ENCODE results near the gene ZFPL1. TPM values are rescaled to one million over a fixed set of nuclear protein-coding genes. Genes with fewer than 3 reads are reported as not detected.

Gene ZFPL1
- total RNA-seq, 1 experiment from 2014 or later: 42.6 TPM

DNA sequence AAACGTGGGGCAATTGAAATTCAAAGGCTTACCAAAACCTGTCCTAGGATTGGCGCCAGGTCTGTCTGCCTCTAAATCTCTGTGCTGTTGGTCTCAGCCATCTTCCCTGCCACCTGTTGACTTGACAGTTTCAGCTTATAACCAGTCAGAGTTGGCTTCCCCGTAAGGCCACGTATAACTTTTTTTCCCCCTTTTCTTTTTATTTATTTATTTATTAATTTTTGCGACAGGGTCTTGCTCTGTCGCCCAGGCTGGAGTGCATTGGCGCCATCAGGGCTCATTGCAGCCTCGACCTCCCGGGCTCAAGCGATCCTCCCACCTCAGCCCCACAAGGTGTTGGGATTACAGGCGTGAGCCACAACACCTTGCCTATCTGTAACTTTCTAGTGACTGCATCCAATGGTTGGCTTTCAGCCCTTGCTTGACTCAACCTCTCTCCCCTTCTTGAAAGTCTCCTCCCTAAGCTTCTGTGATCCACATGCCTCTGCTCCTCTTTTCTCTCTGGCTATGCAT lies 51.7 kb downstream of the ZFPL1 start:
- in situ Hi-C loops (cut with HindIII; ENCODE audit: low sequenced_read_pairs): no loop called here
- no peak for DNase-seq (ENCODE audit: low spot score)

DNA sequence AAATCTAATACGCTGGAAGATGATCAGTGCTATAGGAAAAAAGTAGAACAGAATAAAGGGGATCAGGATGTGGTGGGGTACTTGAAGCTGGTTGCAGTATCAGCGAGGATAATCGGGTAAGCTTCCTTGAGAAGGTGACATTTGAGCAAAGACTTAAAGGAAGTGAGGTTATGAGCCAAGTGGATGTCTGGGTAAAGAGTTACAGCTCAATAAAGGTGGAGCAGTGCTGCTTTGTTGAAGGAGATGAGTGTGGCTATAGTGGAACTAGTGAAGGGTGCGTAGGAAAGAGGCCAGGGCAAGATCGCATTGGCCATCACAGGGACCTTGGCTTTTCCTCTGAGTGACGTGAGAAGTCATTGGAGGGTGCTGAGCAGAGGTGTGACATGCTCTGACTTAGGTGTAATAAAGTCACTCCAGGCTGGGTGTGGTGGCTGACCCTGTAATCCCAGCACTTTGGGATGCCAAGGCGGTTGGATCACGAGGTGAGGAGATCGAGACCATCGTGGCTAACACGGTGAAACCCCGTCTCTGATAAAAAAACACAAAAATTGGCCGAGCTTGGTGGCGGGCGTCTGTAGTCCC lies 52.6 kb downstream of the ZFPL1 start:
- DNase-seq (ENCODE audit: low spot score): no peak
- in situ Hi-C loops (cut with HindIII; ENCODE audit: low sequenced_read_pairs): no loop called here

Other genes starting within 250 kb of the ZFPL1 start
- gene CDC42BPG, start 239.6 kb upstream of the ZFPL1 start, total RNA-seq (2014; rRNA removed; shearing (Covaris generic)): 1.6 and 2.3 TPM in 2 replicates
- gene EHD1, start 205.6 kb upstream of the ZFPL1 start, total RNA-seq (2014; rRNA removed; shearing (Covaris generic)): 25.3 and 32.4 TPM in 2 replicates
- 15.8 and 20.5 TPM in 2 replicates for gene ATG2A, start 167.0 kb upstream of the ZFPL1 start, total RNA-seq (2014; rRNA removed; shearing (Covaris generic))
- gene PPP2R5B, start 159.5 kb upstream of the ZFPL1 start, total RNA-seq (2014; rRNA removed; shearing (Covaris generic)): 11.7 and 20.5 TPM in 2 replicates
- gene GPHA2, start 148.3 kb upstream of the ZFPL1 start, total RNA-seq (2014; rRNA removed; shearing (Covaris generic)): 0.54 and 0.80 TPM in 2 replicates
- gene MAJIN, start 112.1 kb upstream of the ZFPL1 start, total RNA-seq (2014; rRNA removed; shearing (Covaris generic)): not detected in 2 replicates
- gene BATF2, start 87.3 kb upstream of the ZFPL1 start, total RNA-seq (2014; rRNA removed; shearing (Covaris generic)): 0.37 and 4.1 TPM in 2 replicates
- 175 and 216 TPM in 2 replicates for gene ARL2, start 70.1 kb upstream of the ZFPL1 start, total RNA-seq (2014; rRNA removed; shearing (Covaris generic))
- gene SNX15, start 56.8 kb upstream of the ZFPL1 start, total RNA-seq (2014; rRNA removed; shearing (Covaris generic)): 10.1 and 12.8 TPM in 2 replicates
- gene SAC3D1, start 43.0 kb upstream of the ZFPL1 start, total RNA-seq (2014; rRNA removed; shearing (Covaris generic)): 52.3 and 52.9 TPM in 2 replicates
- gene NAALADL1, start 25.7 kb upstream of the ZFPL1 start, total RNA-seq (2014; rRNA removed; shearing (Covaris generic)): not detected in 2 replicates
- gene CDCA5, start 182 bp upstream of the ZFPL1 start, total RNA-seq (2014; rRNA removed; shearing (Covaris generic)): 59.1 and 71.2 TPM in 2 replicates
- gene VPS51, start 12.0 kb downstream of the ZFPL1 start, total RNA-seq (2014; rRNA removed; shearing (Covaris generic)): 212 and 303 TPM in 2 replicates
- gene TM7SF2, start 27.6 kb downstream of the ZFPL1 start, total RNA-seq (2014; rRNA removed; shearing (Covaris generic)): 23.5 and 39.0 TPM in 2 replicates
- 12.7 and 21.0 TPM in 2 replicates for gene ZNHIT2, start 33.5 kb downstream of the ZFPL1 start, total RNA-seq (2014; rRNA removed; shearing (Covaris generic))
- gene FAU, start 37.9 kb downstream of the ZFPL1 start, total RNA-seq (2014; rRNA removed; shearing (Covaris generic)): 137 and 188 TPM in 2 replicates
- 108 and 117 TPM in 2 replicates for gene MRPL49, start 38.1 kb downstream of the ZFPL1 start, total RNA-seq (2014; rRNA removed; shearing (Covaris generic))
- gene SYVN1, start 50.3 kb downstream of the ZFPL1 start, total RNA-seq (2014; rRNA removed; shearing (Covaris generic)): 6.9 and 16.3 TPM in 2 replicates
- 2.0 and 3.4 TPM in 2 replicates for gene SPDYC, start 86.0 kb downstream of the ZFPL1 start, total RNA-seq (2014; rRNA removed; shearing (Covaris generic))
- gene CAPN1, start 97.7 kb downstream of the ZFPL1 start, total RNA-seq (2014; rRNA removed; shearing (Covaris generic)): 76.6 and 128 TPM in 2 replicates
- 10.8 and 19.4 TPM in 2 replicates for gene POLA2, start 177.7 kb downstream of the ZFPL1 start, total RNA-seq (2014; rRNA removed; shearing (Covaris generic))
- 4.6 TPM in 1 of 2 replicates, not detected in the other for gene CDC42EP2, start 230.6 kb downstream of the ZFPL1 start, total RNA-seq (2014; rRNA removed; shearing (Covaris generic))
- gene DPF2, start 249.6 kb downstream of the ZFPL1 start, total RNA-seq (2014; rRNA removed; shearing (Covaris generic)): 52.8 and 54.3 TPM in 2 replicates